Ovary (tissue), 3 donors: ENCODE data around the gene SLC25A25.

Experiments
- CTCF ChIP-seq, 3 donors: fragments of 450-650 bp in 2 of 3; fragments of 200-600 bp in 1 of 3; IDR thresholded peaks; one replicate each; pipeline versions ENCODE4 v1.5.1 to v1.8.0; 2016 to 2022; ENCODE audit warnings: antibody characterized with exemption in 3 of 3, mild to moderate bottlenecking in 1 of 3
- EP300 ChIP-seq: sonication (generic); formaldehyde crosslinking; IDR thresholded peaks from one replicate; pipeline ENCODE4 v1.6.1; 2017; ENCODE audit warnings: antibody characterized with exemption
- POLR2A ChIP-seq: fragments of 450-650 bp; IDR thresholded peaks from one replicate; pipeline ENCODE4 v1.6.1; 2017; ENCODE audit warnings: antibody characterized with exemption, mild to moderate bottlenecking, moderate library complexity
- donor health status: DM: no; HTN: no; CAD: no.

GRCh38 chr9:128087262-128087661 is 19.2 kb downstream of the SLC25A25 start:
- TF ChIP-seq CTCF (IDR thresholded peaks at IDR 0.05) (no peak), POLR2A (no peak), EP300 (no peak)
